Fibroblast of skin of left biceps (primary cell): Measurements from ENCODE around the gene TRAPPC2L.

ENCODE experiments used
- DNase-seq, 2 experiments: peaks; one replicate each; pipeline ENCODE4 v3.0.0-alpha.2; 2013; ENCODE audit warnings: low read depth in 2 of 2

TRAPPC2L gene

GRCh38 chr16:88909431-88910210 lies 52.7 kb downstream of the TRAPPC2L start:
- DNase-seq = no peak

- DNase-seq = no peak
Measured at GRCh38 chr16:88910284-88911135, 53.6 kb downstream of the TRAPPC2L start.

- DNase-seq = no peak
Measured at GRCh38 chr16:88911136-88911945, 54.4 kb downstream of the TRAPPC2L start.

- DNase-seq = no peak
Measured at GRCh38 chr16:88911946-88912310, 55.0 kb downstream of the TRAPPC2L start.
